A172 (cell line): ENCODE results near the gene LAMTOR4. TPM values are rescaled to one million over a fixed set of nuclear protein-coding genes. Genes with fewer than 3 reads are reported as not detected.

Experiments used
- total RNA-seq: library from RNA; depleted of rRNA; stranded (reverse); fragments of >200 nt; shearing (Covaris generic); gene quantifications from 2 replicates; pipeline ENCODE4 v1.2.3, GENCODE V29; 2014; rRNA removed

Gene LAMTOR4
- total RNA-seq, 1 experiment from 2014 or later, result 154 TPM

Other genes starting within 250 kb of the LAMTOR4 start
- 11.1 and 12.7 TPM in 2 replicates for gene TRIM4, start 229.4 kb upstream of the LAMTOR4 start, total RNA-seq
- not detected in 2 replicates for gene GJC3, start 219.3 kb upstream of the LAMTOR4 start, total RNA-seq
- gene AZGP1, start 172.9 kb upstream of the LAMTOR4 start, total RNA-seq, result not detected in 2 replicates
- 11.5 and 15.5 TPM in 2 replicates for gene ZKSCAN1, start 133.3 kb upstream of the LAMTOR4 start, total RNA-seq
- gene ZSCAN21, start 99.1 kb upstream of the LAMTOR4 start, total RNA-seq, result 11.2 and 14.3 TPM in 2 replicates
- gene ZNF3, start 67.2 kb upstream of the LAMTOR4 start, total RNA-seq, result 23.0 and 26.2 TPM in 2 replicates
- gene COPS6, start 59.9 kb upstream of the LAMTOR4 start, total RNA-seq, result 70.3 and 74.6 TPM in 2 replicates
- 215 and 227 TPM in 2 replicates for gene MCM7, start 47.5 kb upstream of the LAMTOR4 start, total RNA-seq
- gene AP4M1, start 47.3 kb upstream of the LAMTOR4 start, total RNA-seq, result 28.6 and 66.9 TPM in 2 replicates
- 56.2 and 57.3 TPM in 2 replicates for gene TAF6, start 29.6 kb upstream of the LAMTOR4 start, total RNA-seq
- 37.3 and 42.0 TPM in 2 replicates for gene CNPY4, start 29.3 kb upstream of the LAMTOR4 start, total RNA-seq
- gene MBLAC1, start 22.0 kb upstream of the LAMTOR4 start, total RNA-seq, result 1.4 and 2.9 TPM in 2 replicates
- gene TRAPPC14, start 9.8 kb downstream of the LAMTOR4 start, total RNA-seq, result 9.0 and 11.2 TPM in 2 replicates
- 0.07 and 0.46 TPM in 2 replicates for gene GAL3ST4, start 19.7 kb downstream of the LAMTOR4 start, total RNA-seq
- gene GPC2, start 28.5 kb downstream of the LAMTOR4 start, total RNA-seq, result 4.6 and 7.4 TPM in 2 replicates
- gene STAG3, start 29.0 kb downstream of the LAMTOR4 start, total RNA-seq, result 2.9 and 9.0 TPM in 2 replicates
- gene PVRIG, start 71.0 kb downstream of the LAMTOR4 start, total RNA-seq, result not detected in 2 replicates
- not detected in 2 replicates for gene SPDYE3, start 158.8 kb downstream of the LAMTOR4 start, total RNA-seq
- gene PILRB, start 209.2 kb downstream of the LAMTOR4 start, total RNA-seq, result 14.3 and 16.4 TPM in 2 replicates
- not detected in 2 replicates for gene PILRA, start 224.6 kb downstream of the LAMTOR4 start, total RNA-seq